Upper lobe of right lung (tissue), 1 donor: ENCODE measurements around the gene SLC30A5. TPM values are rescaled to one million over a fixed set of nuclear protein-coding genes. Genes with fewer than 3 reads are reported as not detected.

Experiments used
- ATAC-seq: fragments of 200-7000 bp; cut with Tn5 transposase; one replicate; pipeline ENCODE4 v1.9.1; 2020; ENCODE audit warnings: mild to moderate bottlenecking, moderate library complexity
- DNase-seq: peaks from one replicate; pipeline ENCODE4 v3.0.0-alpha.2; 2020
- H3K27ac ChIP-seq: fragments of 200-600 bp; one replicate; pipeline ENCODE4 v1.8.0; 2022
- H3K27me3 ChIP-seq: fragments of 200-600 bp; one replicate; pipeline ENCODE4 v1.8.0; 2022; ENCODE audit warnings: mild to moderate bottlenecking
- H3K36me3 ChIP-seq: fragments of 200-600 bp; one replicate; pipeline ENCODE4 v1.8.0; 2022
- H3K4me1 ChIP-seq: fragments of 200-600 bp; one replicate; pipeline ENCODE4 v1.8.0; 2022
- H3K4me3 ChIP-seq: fragments of 200-600 bp; one replicate; pipeline ENCODE4 v1.8.0; 2022; ENCODE audit warnings: mild to moderate bottlenecking
- H3K9me3 ChIP-seq: fragments of 200-600 bp; one replicate; pipeline ENCODE4 v1.8.0; 2022
- intact Hi-C: fragments of 100-400 bp; cut with DNase I; formaldehyde crosslinking; loops from one replicate; pipeline ENCODE4 v1.11.0; 2022
- total RNA-seq: library from RNA; stranded (reverse); fragmentation: NEBNext Ultra II Directional; extraction: Animal tissue kit (Norgen Biotek cat#: 25700); gene quantifications from one replicate; pipeline ENCODE4 v1.2.1, GENCODE V29; 2021
- TF ChIP-seq, protein P1 (sequence below): fragments of 200-600 bp; IDR thresholded peaks from one replicate; pipeline ENCODE4 v1.8.0; 2022; ENCODE audit warnings: antibody characterized with exemption
- donor health status: DM: no; HTN: yes; CAD: no; lungs with severe emphysema.

Gene SLC30A5
- total RNA-seq, 1 donor from 2014 or later = 58.1 TPM

GRCh38 chr5:69170495-69170894, 76.7 kb downstream of the SLC30A5 start:
- peaks cover 11% of the 10 kb centered on the region for H3K4me1 ChIP-seq
- H3K9me3 ChIP-seq = no peaks in the 10 kb centered on the region
- TF ChIP-seq, protein P1, sequence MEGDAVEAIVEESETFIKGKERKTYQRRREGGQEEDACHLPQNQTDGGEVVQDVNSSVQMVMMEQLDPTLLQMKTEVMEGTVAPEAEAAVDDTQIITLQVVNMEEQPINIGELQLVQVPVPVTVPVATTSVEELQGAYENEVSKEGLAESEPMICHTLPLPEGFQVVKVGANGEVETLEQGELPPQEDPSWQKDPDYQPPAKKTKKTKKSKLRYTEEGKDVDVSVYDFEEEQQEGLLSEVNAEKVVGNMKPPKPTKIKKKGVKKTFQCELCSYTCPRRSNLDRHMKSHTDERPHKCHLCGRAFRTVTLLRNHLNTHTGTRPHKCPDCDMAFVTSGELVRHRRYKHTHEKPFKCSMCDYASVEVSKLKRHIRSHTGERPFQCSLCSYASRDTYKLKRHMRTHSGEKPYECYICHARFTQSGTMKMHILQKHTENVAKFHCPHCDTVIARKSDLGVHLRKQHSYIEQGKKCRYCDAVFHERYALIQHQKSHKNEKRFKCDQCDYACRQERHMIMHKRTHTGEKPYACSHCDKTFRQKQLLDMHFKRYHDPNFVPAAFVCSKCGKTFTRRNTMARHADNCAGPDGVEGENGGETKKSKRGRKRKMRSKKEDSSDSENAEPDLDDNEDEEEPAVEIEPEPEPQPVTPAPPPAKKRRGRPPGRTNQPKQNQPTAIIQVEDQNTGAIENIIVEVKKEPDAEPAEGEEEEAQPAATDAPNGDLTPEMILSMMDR = no peak
- no peaks in the 10 kb centered on the region for H3K27me3 ChIP-seq
- DNase-seq = no peak
- no peak overlapping the region for H3K27ac ChIP-seq
- intact Hi-C loops = no loop called here
- peaks cover 6% of the 10 kb centered on the region for H3K36me3 ChIP-seq
- no peak for ATAC-seq
- no peak overlapping the region for H3K4me3 ChIP-seq

DNA sequence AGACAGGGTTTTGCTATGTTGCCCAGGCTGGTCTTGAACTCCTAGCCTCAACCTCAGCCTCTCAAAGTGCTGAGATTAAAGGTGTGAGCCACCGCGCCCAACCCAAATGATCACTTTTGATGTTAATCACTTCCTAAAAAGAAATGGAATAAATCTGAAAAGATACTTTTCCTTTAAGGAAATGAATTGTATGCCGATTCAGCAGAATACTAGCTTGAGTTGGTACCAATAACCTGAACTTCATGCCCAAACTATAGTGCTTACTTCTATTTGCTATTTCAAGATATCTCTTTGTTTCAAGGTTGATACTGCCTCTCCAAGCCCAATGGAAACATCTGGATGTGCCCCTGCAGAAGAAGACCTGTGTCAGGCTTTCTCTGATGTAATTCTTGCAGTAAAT, 77.2 kb downstream of the SLC30A5 start:
- TF ChIP-seq, protein P1 = no peak
- H3K36me3 ChIP-seq = peaks cover 11% of the 10 kb centered on the region
- no peak overlapping the region for H3K4me3 ChIP-seq
- H3K4me1 ChIP-seq = peaks cover 11% of the 10 kb centered on the region
- DNase-seq (no peak), ATAC-seq (no peak)
- intact Hi-C loops = no loop called here
- H3K9me3 ChIP-seq = no peaks in the 10 kb centered on the region
- H3K27ac ChIP-seq = no peak overlapping the region
- H3K27me3 ChIP-seq = no peaks in the 10 kb centered on the region

Other genes starting within 250 kb of the SLC30A5 start
- 3.6 TPM for gene CCNB1, start 73.1 kb downstream of the SLC30A5 start, total RNA-seq
- gene CENPH, start 95.6 kb downstream of the SLC30A5 start, total RNA-seq = 1.6 TPM
- gene CDK7, start 140.9 kb downstream of the SLC30A5 start, total RNA-seq = 21.9 TPM
- 11.1 TPM for gene CCDC125, start 238.8 kb downstream of the SLC30A5 start, total RNA-seq